ENCODE measurements around the gene GALNT7. TPM values are rescaled to one million over a fixed set of nuclear protein-coding genes. Genes with fewer than 3 reads are reported as not detected.

Gene GALNT7
- total and polyA plus RNA-seq, 2 donors (not counting 3 experiments of a cell fraction or from before 2014, with no cell fraction given) = 19.6 to 54.6 TPM

DNA sequence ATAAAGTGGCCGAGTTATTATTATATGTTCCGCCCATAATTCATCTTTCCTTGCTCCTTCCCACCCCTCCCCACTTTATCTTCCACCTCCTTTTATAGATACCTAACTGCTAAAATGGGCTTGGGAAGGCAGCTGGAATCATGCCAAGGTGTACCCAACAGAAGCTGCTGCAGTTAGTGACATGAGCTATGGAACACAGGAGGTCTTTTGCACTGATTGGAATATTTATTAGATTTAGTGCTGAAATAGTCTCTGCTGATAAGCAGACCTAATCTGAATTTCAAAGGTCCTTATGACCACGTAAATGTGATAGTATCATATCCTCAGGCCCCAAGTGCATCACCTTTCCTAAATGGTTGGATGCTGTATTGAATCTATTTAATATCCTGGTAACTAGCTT lies 100.7 kb downstream of the GALNT7 start:
- POLR2A ChIA-PET = no interaction called here
- peaks cover 8% of the 10 kb centered on the region for H3K4me1 ChIP-seq (ENCODE audit: control insufficient read depth, extremely low read depth, insufficient read depth, low read length)
- dilution Hi-C loops (cut with MboI; ENCODE audit: extremely low pct_ligation_motif_present, low sequenced_read_pairs) = no loop called here
- H4K20me1 ChIP-seq (replicated peaks; ENCODE audit: control insufficient read depth, extremely low read depth, insufficient read depth, low read length) = no peaks in the 10 kb centered on the region
- intact Hi-C loops (cut with micrococcal nuclease) = no loop called here
- H3K27me3 ChIP-seq (ENCODE audit: control insufficient read depth in 2 of 2, insufficient read depth in 2 of 2, low read length in 2 of 2) = no peaks in the 10 kb centered on the region
- no peaks in the 10 kb centered on the region for H3K9me3 ChIP-seq (replicated peaks; ENCODE audit: control insufficient read depth, insufficient read depth, low read length)
- no peak for TF ChIP-seq POLR2AphosphoS5 (IDR thresholded peaks at IDR 0.05; ENCODE audit: insufficient read depth, low read depth, low read length)
- TF ChIP-seq FOS (IDR thresholded peaks at IDR 0.05; ENCODE audit: borderline replicate concordance, insufficient read depth, low read length) = no peak
- no peak for TF ChIP-seq MAX (IDR thresholded peaks at IDR 0.05; ENCODE audit: insufficient read depth, insufficient read length)
- H3K9ac ChIP-seq (replicated peaks; ENCODE audit: extremely low read depth, insufficient read depth, low read length) = no peak overlapping the region
- FAIRE-seq (no peak), DNase-seq (ENCODE audit: low read depth, low spot score) (no peak)
- CTCF ChIA-PET = interaction anchor here (2.0 kb wide), 1 partner anchor 12 kb away, joined by 9 read pairs; no protein-coding TSS in a partner anchor
- H3K4me2 ChIP-seq (ENCODE audit: insufficient read depth, low read length) = no peak overlapping the region
- no peaks in the 10 kb centered on the region for H3K9me1 ChIP-seq (replicated peaks; ENCODE audit: control insufficient read depth, extremely low read depth, insufficient read depth, low read length)
- H2AFZ ChIP-seq (ENCODE audit: low read depth, low read length) = no peak overlapping the region
- H3K36me3 ChIP-seq (ENCODE audit: control insufficient read depth in 2 of 2, extremely low read depth in 1 of 2, insufficient read depth in 2 of 2, low read length in 2 of 2) = no peaks in the 10 kb centered on the region
- no peaks in the 10 kb centered on the region for H3K79me2 ChIP-seq (ENCODE audit: control insufficient read depth, insufficient read depth, low read length)
- H3K27ac ChIP-seq (ENCODE audit: insufficient read depth, low read depth, low read length) = no peak overlapping the region
- no TSS peak for BruUV-seq (replicated peaks)
- H3K4me3 ChIP-seq (replicated peaks in 1 of 3; ENCODE audit: insufficient read depth in 1 of 3, low read depth in 1 of 3, low read length in 3 of 3) = no peak overlapping the region

GRCh38 chr4:173270312-173271027 lies 101.9 kb downstream of the GALNT7 start:
- Histone ChIP-seq H3K27me3 (ENCODE audit: control insufficient read depth in 2 of 2, insufficient read depth in 2 of 2, low read length in 2 of 2) (no peaks in the 10 kb centered on the region), H3K27ac (ENCODE audit: insufficient read depth, low read depth, low read length) (no peak overlapping the region), H4K20me1 (replicated peaks; ENCODE audit: control insufficient read depth, extremely low read depth, insufficient read depth, low read length) (no peaks in the 10 kb centered on the region), H2AFZ (ENCODE audit: low read depth, low read length) (no peak overlapping the region), H3K4me3 (replicated peaks in 1 of 3; ENCODE audit: insufficient read depth in 1 of 3, low read depth in 1 of 3, low read length in 3 of 3) (no peak overlapping the region), H3K9me3 (replicated peaks; ENCODE audit: control insufficient read depth, insufficient read depth, low read length) (no peaks in the 10 kb centered on the region), H3K4me1 (ENCODE audit: control insufficient read depth, extremely low read depth, insufficient read depth, low read length) (no peaks in the 10 kb centered on the region), H3K9ac (replicated peaks; ENCODE audit: extremely low read depth, insufficient read depth, low read length) (no peak overlapping the region), H3K9me1 (replicated peaks; ENCODE audit: control insufficient read depth, extremely low read depth, insufficient read depth, low read length) (no peaks in the 10 kb centered on the region), H3K4me2 (ENCODE audit: insufficient read depth, low read length) (no peak overlapping the region), H3K79me2 (ENCODE audit: control insufficient read depth, insufficient read depth, low read length) (no peaks in the 10 kb centered on the region), H3K36me3 (ENCODE audit: control insufficient read depth in 2 of 2, extremely low read depth in 1 of 2, insufficient read depth in 2 of 2, low read length in 2 of 2) (no peaks in the 10 kb centered on the region)
- BruUV-seq (replicated peaks) = no TSS peak
- ChIA-PET POLR2A (no interaction called here), CTCF (interaction anchor here (0.6 to 2.0 kb wide), 8 partner anchors 9 to 267 kb away, joined by 3 to 9 read pairs (median 3); no protein-coding TSS in a partner anchor)
- intact Hi-C loops (cut with micrococcal nuclease) (no loop called here), dilution Hi-C loops (cut with MboI; ENCODE audit: extremely low pct_ligation_motif_present, low sequenced_read_pairs) (no loop called here)
- TF ChIP-seq MAX (IDR thresholded peaks at IDR 0.05; ENCODE audit: insufficient read depth, insufficient read length) (no peak), CTCF (IDR thresholded peaks at IDR 0.05; ENCODE audit: extremely low read depth in 1 of 2, insufficient read depth in 1 of 2, low read depth in 1 of 2, low read length in 2 of 2) (no peak), POLR2AphosphoS5 (IDR thresholded peaks at IDR 0.05; ENCODE audit: insufficient read depth, low read depth, low read length) (no peak), JUN (IDR thresholded peaks at IDR 0.05; ENCODE audit: borderline replicate concordance, insufficient read depth, insufficient read length, low read depth) (no peak), MYC (IDR thresholded peaks at IDR 0.05; ENCODE audit: low read depth, low read length) (no peak), FOS (IDR thresholded peaks at IDR 0.05; ENCODE audit: borderline replicate concordance, insufficient read depth, low read length) (no peak), GATA2 (IDR thresholded peaks at IDR 0.05; ENCODE audit: insufficient read depth, insufficient read length, low read depth, low read length) (no peak), EZH2 (IDR thresholded peaks at IDR 0.05; ENCODE audit: borderline replicate concordance, low read depth, low read length, severe bottlenecking) (no peak), POLR2A (IDR thresholded peaks at IDR 0.05; ENCODE audit: low read depth, low read length) (no peak)
- FAIRE-seq (no peak), DNase-seq (ENCODE audit: low read depth, low spot score) (no peak)

All from endothelial cell of umbilical vein (primary cell).